ENCODE measurements around the gene TNKS2.
"Not testable (repeated sequence)": the region's sequence is repeated elsewhere in the genome, so short reads cannot be mapped to it uniquely, and the experiment has no call there.

The TNKS2 gene

DNA sequence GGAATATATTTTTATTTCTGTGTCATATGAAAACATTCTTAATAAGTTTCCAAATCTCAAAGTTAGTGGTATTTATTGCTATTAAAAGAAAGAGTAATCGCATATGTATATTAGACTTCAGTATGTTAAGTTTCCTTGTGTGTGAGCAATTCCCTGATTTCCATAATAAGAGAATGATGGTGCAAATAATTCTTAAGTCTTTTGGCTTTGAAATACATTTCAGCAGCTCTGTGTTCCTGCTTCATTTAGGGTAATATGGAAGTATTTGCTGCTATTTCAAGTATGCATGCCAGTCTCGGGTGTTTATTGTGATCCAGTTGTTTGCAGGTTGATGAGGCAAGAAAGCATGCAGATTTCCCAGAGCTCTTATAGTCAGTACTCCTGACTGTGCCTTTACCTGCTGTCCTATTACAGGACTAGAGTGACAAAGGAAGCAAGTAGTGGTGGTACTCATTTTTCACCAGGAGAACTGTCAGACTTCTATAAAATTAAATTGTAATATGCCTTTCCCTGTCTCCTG, 67.4 kb downstream of the TNKS2 start:
- DNase-seq (ENCODE audit: low read depth): no peak

DNA sequence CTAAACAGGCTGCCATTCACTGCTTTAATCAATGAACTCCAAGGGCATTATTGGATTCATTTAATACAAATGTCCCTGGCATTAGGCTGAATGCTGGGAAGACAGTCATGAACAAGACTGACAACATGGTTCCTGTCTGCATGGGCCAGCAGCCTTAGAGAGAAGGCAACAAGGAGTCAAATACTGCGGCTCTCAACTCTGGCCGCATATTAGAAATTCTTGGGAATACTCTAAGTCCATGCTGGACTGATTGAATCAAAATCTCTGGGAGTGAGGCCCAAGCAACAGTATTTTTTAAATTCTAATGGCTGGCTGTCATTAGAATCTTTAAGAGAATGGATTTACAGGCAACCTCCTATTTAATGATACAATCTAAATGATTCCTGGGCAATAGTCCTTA, 76.9 kb downstream of the TNKS2 start:
- no peak for DNase-seq (ENCODE audit: low read depth)

DNA sequence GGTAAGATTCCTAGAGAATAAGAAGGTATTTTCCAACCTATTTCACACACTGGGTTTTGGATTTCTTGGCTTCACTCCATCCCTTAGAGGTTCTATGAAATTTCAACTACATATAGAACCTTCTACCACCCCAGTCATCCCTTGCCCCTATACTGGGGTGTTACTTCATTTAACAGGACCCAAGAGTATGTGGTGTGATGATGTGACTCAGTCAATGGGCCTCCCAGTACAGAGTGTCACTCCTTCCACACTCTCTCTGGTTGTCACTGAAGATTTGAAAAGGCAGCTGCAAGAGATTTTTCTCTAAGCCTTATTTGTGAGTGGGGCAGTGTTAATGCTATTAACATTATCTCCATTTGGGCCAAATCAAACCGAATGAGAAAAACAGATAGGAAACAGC, 77.6 kb downstream of the TNKS2 start:
- DNase-seq (ENCODE audit: low read depth): no peak

DNA sequence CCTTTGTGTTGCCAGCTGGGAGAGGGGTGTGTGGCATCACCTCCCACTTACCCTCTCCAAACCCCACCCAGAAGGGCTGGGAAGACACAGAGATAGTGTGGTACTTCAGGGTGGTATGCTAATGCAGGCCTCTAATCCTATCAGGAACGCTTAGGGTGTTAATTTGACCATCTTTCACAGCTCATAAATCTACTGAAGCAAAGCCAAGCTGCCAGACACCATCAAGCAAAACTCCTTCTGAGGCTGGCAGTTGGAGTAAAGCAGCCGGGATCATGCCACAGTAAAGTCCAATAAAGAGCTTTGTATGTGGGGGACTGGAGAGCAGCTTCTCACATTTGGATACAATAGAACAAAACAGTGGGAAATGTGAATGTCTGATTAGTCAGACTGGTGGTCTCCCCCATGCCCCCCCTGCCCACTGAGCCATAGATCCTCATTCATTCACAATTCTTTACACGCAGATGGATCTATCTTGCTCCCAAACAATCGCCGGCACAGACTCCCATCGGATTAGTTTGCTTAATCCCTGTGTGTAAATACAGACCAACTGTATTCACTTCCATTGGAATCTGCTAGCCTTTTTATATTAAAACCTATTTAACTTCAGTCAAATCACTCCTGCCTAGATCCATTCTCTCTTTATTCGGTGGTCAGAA, 81.4 kb downstream of the TNKS2 start:
- DNase-seq (ENCODE audit: low read depth): no peak

DNA sequence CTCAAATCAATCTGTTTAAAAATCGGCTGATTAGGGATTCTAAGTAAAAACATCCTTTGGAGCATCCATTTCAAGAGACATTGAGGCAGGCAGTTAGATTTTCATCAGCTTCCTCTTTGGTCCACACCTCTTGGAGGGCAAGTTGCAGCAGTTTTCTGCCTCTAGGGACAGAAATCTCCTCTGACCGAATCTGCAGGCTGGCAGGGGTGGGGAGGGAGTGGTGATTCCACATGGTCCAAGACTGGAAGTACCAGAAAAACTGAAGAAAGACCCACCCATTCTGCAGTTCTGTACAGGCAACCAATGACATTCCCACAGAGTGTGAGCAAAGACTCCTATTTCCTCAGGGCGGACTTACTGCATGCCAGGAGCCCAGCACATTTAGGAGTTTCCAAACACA, 82.1 kb downstream of the TNKS2 start:
- no peak for DNase-seq (ENCODE audit: low read depth)

DNA sequence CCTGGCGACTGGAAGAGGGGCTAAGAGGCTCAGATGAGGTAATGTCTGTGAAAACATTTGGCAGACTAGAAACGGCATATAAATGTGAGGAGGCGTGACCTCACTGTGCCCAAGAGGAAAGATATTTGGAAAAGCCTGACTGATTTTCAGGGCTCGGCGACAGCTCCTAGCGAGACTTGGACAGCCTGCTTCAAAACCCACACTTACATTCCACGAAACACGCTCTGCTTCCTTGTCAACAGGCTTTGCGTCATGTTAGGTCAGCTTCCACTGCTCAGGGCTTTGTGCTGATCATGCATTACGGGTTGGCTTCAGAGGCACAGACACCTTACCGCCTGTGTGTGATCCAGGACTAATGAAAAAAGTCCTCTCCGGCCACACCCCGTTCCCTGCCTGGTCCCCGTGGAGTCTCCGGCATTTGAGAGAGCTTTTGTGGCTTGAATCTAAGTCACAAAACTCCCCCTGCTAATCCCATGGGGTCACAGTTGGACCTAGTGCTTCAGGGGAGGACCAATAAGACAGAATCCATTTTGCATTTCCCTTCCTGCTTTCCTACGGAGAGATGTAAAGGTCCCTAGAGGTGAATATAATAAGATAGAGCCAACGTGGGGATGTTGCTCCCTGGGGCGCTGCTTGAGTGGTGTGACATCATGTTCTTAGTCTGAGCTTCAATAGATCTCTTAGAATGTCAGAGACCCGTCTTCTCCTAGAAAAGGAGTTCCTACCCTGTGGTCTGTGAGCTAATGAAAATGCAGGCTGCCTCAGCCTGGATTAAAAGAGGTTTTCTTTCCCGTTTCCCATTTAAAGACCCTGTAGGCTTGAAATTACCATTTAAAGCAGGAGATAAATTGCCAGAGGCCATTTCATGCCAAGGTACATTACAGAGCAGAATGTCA, 85.6 kb downstream of the TNKS2 start:
- DNase-seq (ENCODE audit: low read depth): no peak

DNA sequence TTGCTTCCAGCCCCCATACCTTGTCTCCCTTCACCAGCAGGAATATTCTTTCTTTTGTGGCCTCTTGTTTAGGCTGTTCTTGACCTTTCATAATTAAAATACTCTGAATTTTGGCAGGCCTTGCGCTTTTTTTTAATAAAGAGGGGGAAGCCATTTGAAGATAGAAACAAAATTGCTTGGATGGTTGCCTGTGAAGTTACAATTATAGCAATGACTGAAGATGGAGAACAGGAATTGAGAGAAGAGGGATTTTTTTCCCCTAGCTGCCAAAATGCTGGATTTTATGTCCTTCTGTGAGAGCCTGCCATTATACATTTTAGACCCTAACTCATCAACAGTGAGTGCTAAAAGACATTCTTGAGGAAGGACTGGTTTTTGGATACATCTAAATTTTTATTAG, 86.3 kb downstream of the TNKS2 start:
- no peak for DNase-seq (ENCODE audit: low read depth)

DNA sequence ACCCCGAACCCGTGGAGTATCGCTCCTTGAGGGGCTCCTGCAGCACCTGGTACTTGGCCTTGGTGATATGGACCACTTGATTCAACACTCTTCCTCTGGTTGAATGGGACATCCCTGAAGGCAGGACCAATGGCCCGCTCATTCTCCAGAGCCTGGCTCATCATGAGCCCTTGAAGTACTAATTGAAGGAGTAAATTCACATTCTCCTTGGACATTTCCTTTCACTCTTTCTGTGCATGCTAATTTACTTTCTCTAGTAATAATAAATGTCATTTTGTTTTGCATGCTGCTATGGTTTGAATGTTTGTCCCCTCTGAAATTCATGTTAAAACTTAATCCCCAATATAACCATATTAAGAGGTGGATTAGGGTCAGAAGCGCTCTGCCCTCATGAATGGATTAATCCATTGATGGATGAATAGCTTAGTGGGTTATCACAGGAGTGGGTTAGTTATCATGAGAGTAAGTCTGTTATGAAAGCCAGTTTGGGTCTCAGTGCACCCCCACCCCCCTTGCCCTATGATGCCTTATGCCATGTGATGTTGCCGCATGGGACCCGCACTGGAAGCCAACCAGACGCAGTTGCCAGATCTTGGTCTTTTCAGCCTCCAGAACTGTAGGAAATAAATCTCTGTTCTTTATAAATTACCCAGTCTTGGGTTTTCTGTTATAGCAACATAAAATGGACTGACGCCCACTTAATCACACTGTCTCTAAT, 87.3 kb downstream of the TNKS2 start:
- DNase-seq (ENCODE audit: low read depth): no peak

DNA sequence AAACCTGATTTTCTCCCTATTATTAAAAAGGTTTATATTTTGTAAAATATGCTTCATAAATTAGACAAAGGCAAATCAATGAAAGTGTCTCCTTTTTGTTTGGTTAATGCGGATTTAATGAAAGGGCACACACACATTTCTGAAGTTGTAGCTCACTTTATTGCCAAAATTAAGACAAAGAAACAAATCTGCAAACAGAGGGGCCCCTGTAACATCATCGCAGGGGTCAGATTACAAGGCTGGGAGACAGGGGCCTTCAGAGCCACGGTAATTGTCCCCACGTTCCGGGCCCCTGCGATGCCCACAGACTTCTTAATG, 88.7 kb downstream of the TNKS2 start:
- DNase-seq (ENCODE audit: low read depth): no peak

DNA sequence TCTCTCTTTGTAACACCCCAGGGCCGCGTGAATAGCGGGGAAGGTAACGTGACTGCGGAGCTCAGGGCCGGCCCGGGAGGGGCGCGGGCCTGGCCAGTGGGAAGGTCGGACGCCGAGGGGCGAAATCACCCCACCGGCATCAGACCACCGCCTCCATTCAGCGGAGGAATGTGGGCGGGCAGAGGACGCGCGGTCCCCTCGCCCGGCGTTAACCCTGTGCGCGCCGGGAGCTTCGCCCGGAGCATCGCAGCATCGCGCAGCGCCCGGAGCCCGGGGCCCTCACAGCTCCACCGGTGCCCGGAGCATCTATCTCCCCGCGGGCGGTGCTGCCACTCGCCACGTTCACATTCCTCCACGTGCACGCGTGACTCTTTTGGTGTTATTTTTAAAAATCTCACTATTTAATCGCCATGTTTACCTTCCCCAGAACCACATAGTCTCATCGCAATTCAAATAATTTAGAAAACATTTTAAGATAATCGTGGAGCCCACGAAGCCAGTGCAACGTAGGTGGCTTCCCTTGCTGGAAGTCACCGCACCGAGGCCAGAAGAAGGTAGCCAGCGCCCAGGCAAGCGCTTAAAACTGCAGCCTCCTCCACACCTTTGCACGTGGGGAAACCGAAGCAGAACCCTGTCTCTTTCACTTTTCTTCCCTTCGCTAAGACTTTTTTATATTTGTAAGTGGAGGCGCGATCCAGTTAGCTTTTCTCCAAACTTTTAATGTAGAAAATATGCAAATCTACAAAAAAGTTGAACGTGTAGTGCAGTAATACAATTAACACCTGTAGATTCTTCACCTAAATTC, 89.2 kb downstream of the TNKS2 start:
- DNase-seq (ENCODE audit: low read depth): peak; percentile 6

DNA sequence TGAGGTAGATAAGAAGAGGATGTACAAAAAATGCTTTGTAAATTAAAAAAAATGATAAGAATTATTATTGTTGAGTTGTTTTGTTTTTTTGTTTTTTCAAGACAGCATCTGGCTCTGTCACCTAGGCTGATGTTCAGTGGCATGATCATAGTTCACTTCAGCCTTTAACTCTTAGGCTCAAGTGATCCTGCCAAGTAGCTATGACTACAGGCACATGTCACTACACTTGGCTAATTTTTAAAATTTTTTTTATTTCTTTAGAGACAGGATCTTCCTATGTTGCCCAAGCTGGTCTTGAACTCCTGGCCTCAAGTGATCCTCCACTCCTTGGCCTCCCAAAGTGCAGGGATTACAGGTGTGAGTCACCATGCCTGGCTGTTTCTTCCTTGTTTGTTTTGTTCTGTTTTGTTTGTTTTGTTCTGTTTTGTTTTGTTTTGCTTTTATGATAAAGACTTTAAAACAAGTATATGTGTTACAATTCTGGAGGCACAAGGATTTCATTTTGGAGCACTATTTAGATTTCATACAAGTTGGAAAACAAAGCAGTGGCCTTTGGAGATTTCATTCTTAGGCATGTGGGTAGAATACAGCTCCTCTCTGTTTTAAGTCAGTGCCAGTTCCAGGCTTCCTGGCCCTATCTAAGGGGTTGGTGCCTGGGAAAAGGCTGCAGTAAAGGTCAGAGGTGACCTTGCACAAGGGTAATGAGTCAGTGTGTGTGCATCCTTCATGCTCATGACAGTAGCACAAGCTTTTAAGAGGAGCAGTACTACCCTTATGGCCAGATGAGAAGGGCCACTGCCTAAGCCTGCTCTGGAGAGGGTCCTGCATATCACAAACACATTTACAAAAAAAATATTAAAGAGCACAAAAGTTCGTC, 93.1 kb downstream of the TNKS2 start:
- DNase-seq (ENCODE audit: low read depth): no peak

DNA sequence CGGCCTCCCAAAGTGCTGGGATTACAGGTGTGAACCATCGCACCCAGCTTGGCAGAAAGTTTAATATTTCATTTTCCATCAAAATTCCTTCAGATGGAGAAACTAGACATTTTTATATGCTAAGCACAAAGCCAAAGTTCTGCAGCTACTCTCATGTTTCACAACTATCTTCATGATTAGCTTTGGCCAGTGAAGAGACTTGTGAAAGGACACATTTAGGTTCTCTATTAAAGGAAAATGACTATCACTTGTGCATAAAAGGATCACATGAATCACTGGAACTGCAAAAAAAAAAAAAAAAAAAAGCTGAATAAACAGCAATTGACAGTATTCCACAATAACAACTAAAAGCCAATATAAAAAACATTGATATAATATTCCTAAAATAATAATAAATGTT, 94.8 kb downstream of the TNKS2 start:
- no peak for DNase-seq (ENCODE audit: low read depth)

DNA sequence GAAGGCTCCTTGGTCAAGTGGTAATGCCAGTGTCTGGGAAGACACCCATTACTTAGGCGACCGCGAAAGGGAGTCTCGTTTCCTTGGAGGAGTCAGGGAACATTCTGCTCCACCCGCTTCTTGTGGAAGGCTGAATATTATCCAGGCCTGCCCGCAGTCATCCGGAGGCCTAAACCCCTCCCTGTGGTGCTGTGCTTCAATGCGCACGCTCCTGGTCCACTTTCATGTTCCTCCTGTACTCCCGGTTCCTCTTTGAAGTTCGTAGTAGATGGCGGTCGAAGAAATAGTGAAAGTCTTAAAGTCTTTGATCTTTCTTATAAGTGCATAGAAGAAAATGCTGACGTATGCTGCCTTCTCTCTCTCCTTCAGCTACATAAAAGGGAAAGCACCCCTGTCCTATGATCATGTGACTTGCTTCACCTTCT, 96.0 kb downstream of the TNKS2 start:
- not testable (repeated sequence) for DNase-seq (ENCODE audit: low read depth)

DNA sequence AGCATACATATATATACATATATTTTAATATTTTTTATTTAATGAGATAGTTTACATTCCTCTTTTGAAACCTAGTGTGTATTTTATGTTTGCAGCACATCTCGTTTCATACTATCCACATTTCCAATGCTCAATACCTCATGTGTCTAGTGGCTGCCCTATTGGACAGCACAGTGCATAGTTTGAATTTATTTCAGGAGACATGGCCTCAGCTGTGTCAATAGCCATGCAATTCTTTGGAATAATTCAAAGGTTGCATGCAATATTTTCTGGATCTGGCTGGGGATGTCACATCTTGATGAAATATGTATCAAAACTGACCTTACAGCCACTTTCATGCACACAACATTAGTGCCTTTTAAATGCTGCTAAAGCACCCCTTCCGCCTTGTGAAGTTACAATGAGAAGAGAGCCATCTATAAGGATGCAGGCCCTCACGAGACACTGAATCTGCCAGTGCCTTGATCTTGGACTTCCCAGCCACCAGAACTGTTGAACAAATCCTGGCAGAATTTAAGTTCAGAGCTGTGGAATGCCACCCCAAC, 98.1 kb downstream of the TNKS2 start:
- DNase-seq (ENCODE audit: low read depth): no peak

DNA sequence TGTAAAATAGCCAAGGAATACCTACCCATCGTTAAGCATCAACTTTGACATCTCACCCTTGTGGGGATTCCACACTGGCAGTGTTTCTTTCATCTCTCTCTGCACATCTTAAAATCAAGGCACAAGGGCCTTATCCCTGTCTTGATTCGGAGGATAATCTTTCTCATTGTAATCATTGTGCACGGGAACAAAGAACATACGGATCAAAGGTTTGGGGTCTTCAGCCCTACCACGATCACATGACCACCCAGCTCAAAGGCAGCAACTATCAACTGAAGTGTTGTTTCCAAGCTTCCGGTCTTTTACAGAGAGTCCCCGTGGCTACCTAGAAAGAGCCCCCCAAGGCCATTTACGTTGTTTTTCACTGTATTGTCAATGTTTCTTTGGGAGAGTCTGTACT, 99.2 kb downstream of the TNKS2 start:
- DNase-seq (ENCODE audit: low read depth): no peak

DNA sequence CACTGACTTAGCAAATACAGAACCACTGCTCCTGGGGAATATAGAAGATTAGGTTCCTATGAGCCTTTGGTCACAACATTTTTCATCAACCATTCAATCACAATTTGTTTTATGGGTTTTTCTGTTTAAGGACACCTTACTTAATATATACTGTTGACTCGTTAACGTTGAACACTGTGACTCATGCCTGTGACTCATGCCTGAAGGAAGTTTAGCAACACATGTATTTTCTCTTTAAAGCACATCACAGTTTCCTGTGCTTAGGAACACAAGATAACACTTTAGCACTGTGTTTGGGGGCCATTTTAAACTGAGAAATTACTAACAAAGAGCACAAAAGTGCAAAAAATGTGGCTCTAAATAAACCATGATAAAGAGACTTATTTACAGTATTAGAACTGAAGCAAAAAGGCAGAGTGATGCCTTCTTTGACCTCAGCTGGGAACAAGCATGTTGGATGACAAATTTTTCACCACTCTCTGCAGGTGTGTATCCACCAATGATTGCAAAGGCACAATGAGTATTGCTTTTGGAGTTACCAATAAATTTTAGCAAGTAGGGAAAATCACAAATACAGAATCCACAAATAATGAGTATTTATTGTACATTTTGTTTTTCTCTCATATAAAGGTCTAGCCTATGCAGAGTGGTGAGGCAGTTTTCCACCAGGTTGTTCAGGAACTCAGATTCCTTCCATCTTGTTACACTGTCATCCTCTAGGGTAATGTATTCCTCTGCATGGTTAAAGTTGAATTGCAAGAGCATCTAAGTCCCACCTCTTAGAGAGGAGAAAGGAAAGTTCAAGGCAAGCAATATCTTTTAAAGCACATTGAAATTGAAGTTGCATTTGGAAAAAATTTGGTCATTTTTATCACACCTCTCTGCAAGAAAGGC, 103.8 kb downstream of the TNKS2 start:
- DNase-seq (ENCODE audit: low read depth): no peak

DNA sequence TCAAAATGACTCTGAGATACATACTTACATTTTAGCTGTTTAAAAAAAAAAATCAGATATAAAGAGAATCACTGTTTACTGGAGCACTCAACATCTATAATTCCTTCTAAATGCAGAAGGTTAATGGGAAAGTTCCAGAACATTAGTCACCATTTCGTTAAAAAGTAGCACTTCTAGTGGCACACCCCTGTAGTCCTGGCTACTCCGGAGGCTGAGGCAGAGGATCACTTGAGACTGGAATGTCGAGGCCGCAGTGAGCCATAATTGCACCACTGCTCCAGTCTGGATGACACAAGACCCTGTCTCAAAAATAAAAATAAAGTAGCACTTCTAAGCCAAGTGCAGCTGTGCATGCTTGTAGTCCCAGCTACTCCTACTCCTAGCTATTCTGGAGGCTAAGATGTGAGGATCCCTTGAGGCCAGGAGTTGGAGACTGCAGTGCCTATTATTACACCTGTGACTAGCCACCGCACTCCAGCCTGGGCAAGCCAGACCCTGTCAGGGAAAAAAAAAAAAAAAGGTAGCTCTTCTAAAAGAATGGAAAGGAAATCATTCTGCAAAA, 108.9 kb downstream of the TNKS2 start:
- no peak for DNase-seq (ENCODE audit: low read depth)

DNA sequence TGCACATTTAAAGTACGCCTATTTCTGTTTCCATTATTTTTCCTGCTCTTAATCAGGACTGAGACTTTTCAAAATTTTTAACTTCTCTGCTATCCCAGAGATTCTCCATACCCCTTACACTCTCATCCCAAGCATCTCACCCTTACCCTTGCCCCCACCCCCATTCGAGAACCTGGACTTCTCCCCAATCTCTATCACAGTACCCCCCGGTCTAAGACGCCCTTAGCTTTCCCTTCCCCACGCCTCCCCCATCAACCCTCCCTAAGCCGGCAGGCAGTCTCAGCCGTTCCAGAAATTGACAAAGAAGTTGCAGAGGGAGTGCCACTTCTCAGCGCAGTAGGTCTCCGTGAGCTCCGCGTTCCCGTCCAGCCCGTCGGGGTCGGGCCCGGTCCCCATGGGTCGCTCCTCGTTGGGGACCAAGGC, 109.7 kb downstream of the TNKS2 start:
- no peak for DNase-seq (ENCODE audit: low read depth)

Measured in stimulated activated CD8-positive, alpha-beta memory T cell treated with anti-CD3 and anti-CD28 coated beads, Interleukin-15, amount 100 ng/mL, for 1 hour (primary cell).